NOMO-1 treated with DMSO at 0.1 percent for 48 hours (cell line): ENCODE measurements around the gene HNMT.
A peak's percentile ranks its signal among the peaks of the same experiment; 100 is the strongest.
"Not testable (repeated sequence)": the region's sequence is repeated elsewhere in the genome, so short reads cannot be mapped to it uniquely, and the experiment has no call there.

Source experiments
- DNase-seq: peaks from one replicate; lab custom pipeline; 2025; ENCODE audit not compliant: unreplicated experiment; lab: John Stamatoyannopoulos, UW

The HNMT gene

DNA sequence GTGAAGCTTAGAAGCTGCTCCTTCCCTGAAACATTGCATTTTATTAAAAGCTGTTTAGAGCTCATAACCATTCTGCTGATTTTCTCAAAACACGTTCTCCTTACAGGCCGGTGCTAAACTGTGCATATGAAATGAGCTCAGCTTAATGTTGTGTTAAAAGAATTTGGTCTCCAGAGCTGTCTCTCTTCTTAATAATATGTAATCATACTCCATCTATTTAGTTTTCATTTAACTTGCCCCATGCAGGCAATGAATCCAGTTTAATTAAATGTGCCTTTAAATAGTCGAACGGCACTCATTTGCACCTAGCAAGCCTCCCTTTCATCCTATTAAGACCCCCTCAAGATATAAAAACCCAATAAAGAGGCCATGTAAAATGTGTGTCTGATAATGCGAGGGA lies 76.3 kb downstream of the HNMT start:
- no peak for DNase-seq

DNA sequence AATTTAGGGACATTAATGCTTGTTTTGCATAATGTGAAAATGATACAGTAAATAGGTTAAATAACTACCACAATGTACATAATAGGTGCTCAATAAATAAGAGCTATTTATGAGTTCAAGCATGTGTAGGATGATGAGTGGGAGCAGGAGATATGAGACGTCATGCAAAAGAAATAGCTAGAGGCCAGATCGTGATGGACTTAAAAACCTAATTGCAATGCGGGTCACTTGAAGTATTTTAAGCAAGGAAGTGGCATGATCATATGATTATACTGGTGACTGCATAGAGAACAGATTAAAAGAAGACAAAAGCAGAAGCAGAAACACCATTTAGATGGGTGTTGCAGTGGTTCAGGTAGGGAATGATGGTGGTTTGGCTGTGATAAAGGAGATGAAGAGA lies 78.0 kb downstream of the HNMT start:
- no peak for DNase-seq

DNA sequence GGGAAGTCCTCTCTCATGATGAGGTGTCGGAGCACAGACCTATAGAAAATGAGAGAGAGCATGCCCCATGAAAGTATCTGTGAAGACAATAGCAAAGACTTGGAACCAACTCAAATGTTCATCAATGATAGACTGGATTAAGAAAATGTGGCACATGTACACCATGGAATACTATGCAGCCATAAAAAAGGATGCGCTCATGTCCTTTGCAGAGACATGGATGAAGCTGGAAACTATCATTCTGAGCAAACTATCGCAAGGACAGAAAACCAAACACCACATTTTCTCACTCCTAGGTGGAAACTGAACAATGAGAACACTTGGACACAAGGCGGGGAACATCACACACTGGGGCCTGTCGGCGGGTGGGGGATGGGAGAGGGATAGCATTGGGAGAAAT lies 79.3 kb downstream of the HNMT start:
- not testable (repeated sequence) for DNase-seq

DNA sequence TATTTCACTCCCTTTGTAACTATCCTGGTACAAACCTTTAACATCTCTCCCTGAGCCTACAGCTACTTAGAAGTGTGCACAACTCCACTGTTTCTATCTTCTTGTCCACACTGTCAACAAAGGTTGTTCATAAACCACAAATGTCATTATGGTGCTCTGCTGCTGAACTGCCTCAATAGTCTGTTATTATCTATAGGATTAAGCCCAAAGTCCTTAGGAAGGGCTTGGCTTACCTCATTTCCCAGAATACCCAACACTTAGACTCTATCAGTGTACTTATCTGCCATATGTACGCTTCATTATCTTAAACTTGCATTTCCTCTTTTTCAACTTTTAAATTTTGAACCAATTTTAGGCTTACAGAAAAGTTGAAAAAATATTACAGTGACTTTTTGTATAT lies 94.2 kb downstream of the HNMT start:
- DNase-seq = no peak

DNA sequence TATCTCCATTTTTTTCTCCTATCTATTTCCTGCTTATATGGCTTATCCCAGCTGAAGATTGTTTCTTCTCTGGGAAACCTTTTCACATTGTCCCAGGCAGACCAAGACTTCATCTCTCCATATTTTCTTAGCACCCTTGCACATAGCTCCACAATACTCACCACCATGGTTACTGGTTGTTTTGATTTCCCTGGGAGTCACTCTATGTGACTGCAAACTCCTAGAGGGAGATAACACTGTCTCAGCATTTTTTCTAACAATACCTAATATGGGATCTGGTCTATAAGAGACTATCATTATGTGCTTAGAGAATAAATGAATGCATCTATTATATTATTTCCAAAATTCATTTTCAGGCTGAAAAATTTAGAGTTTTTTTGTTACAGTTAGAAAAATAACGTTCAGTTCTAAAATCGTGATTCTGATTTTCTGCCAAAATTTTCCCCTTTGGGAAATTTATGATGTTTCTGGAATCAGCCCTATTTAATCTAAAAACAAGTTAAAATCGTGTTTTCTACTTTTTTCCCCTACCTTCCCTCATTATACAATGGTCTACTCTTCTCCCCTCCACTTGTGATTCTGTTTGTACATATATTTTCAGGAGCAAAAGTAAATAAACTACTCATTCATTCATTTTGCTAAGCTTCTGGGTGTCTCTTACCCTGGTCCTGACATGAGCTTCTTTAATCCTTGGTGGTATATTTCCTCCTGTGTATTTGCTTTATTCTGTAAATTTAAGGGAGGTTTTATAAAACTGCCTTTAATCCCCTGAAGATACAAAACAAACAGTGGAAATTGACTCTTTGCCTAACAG lies 95.4 kb downstream of the HNMT start:
- DNase-seq = no peak

DNA sequence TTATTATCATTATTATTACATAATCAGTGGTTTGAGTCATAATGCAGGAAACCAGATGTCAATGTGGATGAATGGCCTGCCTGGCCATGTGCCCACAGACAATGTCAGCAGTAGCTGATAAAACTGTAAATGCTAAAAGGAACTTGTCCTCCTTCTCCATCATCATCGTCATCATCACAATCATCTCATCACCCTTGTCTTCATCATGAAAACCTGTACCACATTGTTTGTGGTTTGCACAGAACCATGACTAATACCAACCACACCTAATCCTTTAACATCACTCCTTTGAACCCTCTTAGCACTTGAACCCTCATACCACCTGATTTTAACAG lies 96.0 kb downstream of the HNMT start:
- peak; percentile 69 for DNase-seq

DNA sequence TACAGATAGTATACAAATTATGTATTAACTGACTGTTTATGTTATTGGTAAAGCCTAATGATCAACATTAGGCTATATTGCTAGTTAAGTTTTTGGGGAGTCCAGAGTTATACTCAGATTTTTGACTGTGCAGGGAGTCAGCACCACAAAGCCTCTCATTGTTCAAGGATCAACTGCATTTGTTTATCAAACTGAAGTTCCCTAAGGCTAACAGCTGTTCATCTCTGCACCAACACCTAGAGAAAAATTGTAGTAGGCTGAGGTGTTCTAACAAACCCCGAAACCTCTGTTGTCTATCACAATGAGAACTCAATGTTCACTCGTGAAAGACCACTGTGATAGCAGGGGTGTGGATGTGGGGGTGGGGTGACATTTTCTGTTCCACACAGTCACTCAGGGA lies 97.7 kb downstream of the HNMT start:
- DNase-seq = no peak

DNA sequence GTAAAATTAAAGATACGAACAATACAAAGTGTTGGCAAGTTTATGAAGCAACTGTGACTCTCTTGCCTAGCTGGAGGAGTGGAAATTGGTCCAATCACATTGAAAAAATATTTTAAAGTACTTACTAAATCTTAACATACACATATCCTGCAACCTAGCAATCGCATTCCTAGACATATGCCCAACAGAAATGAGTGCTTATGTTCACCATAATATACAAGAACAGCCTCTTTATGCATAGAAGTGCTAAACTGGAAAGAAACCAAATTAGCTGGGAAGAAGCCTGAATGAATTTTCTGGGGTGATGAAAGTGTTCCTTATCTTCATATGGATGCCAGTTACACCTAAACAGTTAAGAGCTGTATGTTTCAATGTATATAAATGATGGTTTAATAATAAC lies 98.9 kb downstream of the HNMT start:
- no peak for DNase-seq
